ENCODE results near the gene CSNK2A1.
"Not testable (repeated sequence)": the region's sequence is repeated elsewhere in the genome, so short reads cannot be mapped to it uniquely, and the experiment has no call there.

Gene CSNK2A1

GRCh38 chr20:543369-544152 lies at the start of gene CSNK2A1:
Gene CSNK2A1, minus strand, starts transcription at chr20:543790. Its CDS starts 35,239 bp downstream, at chr20:508551.
- peak; percentile 95 for DNase-seq

- no peak for DNase-seq
Observed at GRCh38 chr20:592506-592905, 48.9 kb upstream of the CSNK2A1 start.

GRCh38 chr20:591941-592340 lies 48.4 kb upstream of the CSNK2A1 start:
- no peak for DNase-seq

GRCh38 chr20:588932-589672 lies 45.5 kb upstream of the CSNK2A1 start:
- no peak for DNase-seq

- DNase-seq: no peak
Observed at GRCh38 chr20:588476-588875, 44.9 kb upstream of the CSNK2A1 start.

- no peak for DNase-seq
Observed at GRCh38 chr20:584971-585301, 41.3 kb upstream of the CSNK2A1 start.

- DNase-seq: no peak
Observed at GRCh38 chr20:584161-584970, 40.8 kb upstream of the CSNK2A1 start.

GRCh38 chr20:582204-582603 lies 38.6 kb upstream of the CSNK2A1 start:
- no peak for DNase-seq

- DNase-seq: not testable (repeated sequence)
Observed at GRCh38 chr20:578940-579690, 35.5 kb upstream of the CSNK2A1 start.

GRCh38 chr20:577167-577791 lies 33.7 kb upstream of the CSNK2A1 start:
- DNase-seq: no peak

- no peak for DNase-seq
Observed at GRCh38 chr20:576156-576555, 32.6 kb upstream of the CSNK2A1 start.

GRCh38 chr20:575230-575629 lies 31.6 kb upstream of the CSNK2A1 start:
- no peak for DNase-seq

GRCh38 chr20:574297-574942 lies 30.8 kb upstream of the CSNK2A1 start:
- DNase-seq: no peak

GRCh38 chr20:573414-574296 lies 30.1 kb upstream of the CSNK2A1 start:
- DNase-seq: no peak

GRCh38 chr20:572727-573126 lies 29.1 kb upstream of the CSNK2A1 start:
- DNase-seq: no peak

GRCh38 chr20:571754-572441 lies 28.3 kb upstream of the CSNK2A1 start:
- peak; percentile 12 for DNase-seq

GRCh38 chr20:568673-569415 lies 25.3 kb upstream of the CSNK2A1 start:
- no peak for DNase-seq

- DNase-seq: no peak
Observed at GRCh38 chr20:568097-568652, 24.6 kb upstream of the CSNK2A1 start.

- no peak for DNase-seq
Observed at GRCh38 chr20:564192-564591, 20.6 kb upstream of the CSNK2A1 start.

Data from fibroblast of skin of right quadriceps (primary cell).